ENCODE results near the gene IQGAP1.
"Not testable (repeated sequence)": the region's sequence is repeated elsewhere in the genome, so short reads cannot be mapped to it uniquely, and the experiment has no call there.

The IQGAP1 gene

GRCh38 chr15:90387534-90388461 lies at the start of gene IQGAP1:
Gene IQGAP1 (plus strand): TSS chr15:90388242. CDS start chr15:90388342, 100 bp downstream.
- peak; percentile 91 for DNase-seq (ENCODE audit: low spot score)

- DNase-seq (ENCODE audit: low spot score) = no peak
Observed at GRCh38 chr15:90338532-90338931, 49.5 kb upstream of the IQGAP1 start.

- no peak for DNase-seq (ENCODE audit: low spot score)
Observed at GRCh38 chr15:90340345-90340744, 47.7 kb upstream of the IQGAP1 start.

GRCh38 chr15:90343302-90343790 lies 44.7 kb upstream of the IQGAP1 start:
- DNase-seq (ENCODE audit: low spot score) = no peak

GRCh38 chr15:90344662-90345061 lies 43.4 kb upstream of the IQGAP1 start:
- DNase-seq (ENCODE audit: low spot score) = no peak

GRCh38 chr15:90345857-90346256 lies 42.2 kb upstream of the IQGAP1 start:
- DNase-seq (ENCODE audit: low spot score) = no peak

- DNase-seq (ENCODE audit: low spot score) = not testable (repeated sequence)
Observed at GRCh38 chr15:90347431-90348065, 40.5 kb upstream of the IQGAP1 start.

GRCh38 chr15:90348456-90348855 lies 39.6 kb upstream of the IQGAP1 start:
- DNase-seq (ENCODE audit: low spot score) = no peak

- DNase-seq (ENCODE audit: low spot score) = no peak
Observed at GRCh38 chr15:90349072-90349471, 39.0 kb upstream of the IQGAP1 start.

GRCh38 chr15:90349821-90350220 lies 38.2 kb upstream of the IQGAP1 start:
- DNase-seq (ENCODE audit: low spot score) = no peak

GRCh38 chr15:90351479-90352106 lies 36.4 kb upstream of the IQGAP1 start:
- no peak for DNase-seq (ENCODE audit: low spot score)

GRCh38 chr15:90352107-90352893 lies 35.7 kb upstream of the IQGAP1 start, which contains the start of gene ZNF774:
Gene ZNF774 (plus strand): TSS chr15:90352284. CDS start chr15:90354661, 2,377 bp downstream.
- peak; percentile 95 for DNase-seq (ENCODE audit: low spot score)

- no peak for DNase-seq (ENCODE audit: low spot score)
Observed at GRCh38 chr15:90354986-90355385, 33.1 kb upstream of the IQGAP1 start.

- DNase-seq (ENCODE audit: low spot score) = no peak
Observed at GRCh38 chr15:90358124-90359033, 29.7 kb upstream of the IQGAP1 start.

- no peak for DNase-seq (ENCODE audit: low spot score)
Observed at GRCh38 chr15:90360746-90361145, 27.3 kb upstream of the IQGAP1 start.

GRCh38 chr15:90362936-90363212 lies 25.2 kb upstream of the IQGAP1 start:
- no peak for DNase-seq (ENCODE audit: low spot score)

GRCh38 chr15:90364251-90364650 lies 23.8 kb upstream of the IQGAP1 start:
- DNase-seq (ENCODE audit: low spot score) = no peak

GRCh38 chr15:90365414-90366055 lies 22.5 kb upstream of the IQGAP1 start:
- DNase-seq (ENCODE audit: low spot score) = no peak

GRCh38 chr15:90367576-90367975 lies 20.5 kb upstream of the IQGAP1 start:
- DNase-seq (ENCODE audit: low spot score) = no peak

GRCh38 chr15:90375071-90375470 lies 13.0 kb upstream of the IQGAP1 start:
- no peak for DNase-seq (ENCODE audit: low spot score)

All from hematopoietic multipotent progenitor cell treated with erythropoietin and hydrocortisone succinate and interleukin-3 and kit ligand, for 15 days (in vitro differentiated cells).